Activated CD4-positive, alpha-beta T cell treated with anti-CD3 and anti-CD28 coated beads for 4 hours (primary cell): Measurements from ENCODE around the gene ADAT3.
A peak's percentile ranks its signal among the peaks of the same experiment; 100 is the strongest.
"Not testable (repeated sequence)": the region's sequence is repeated elsewhere in the genome, so short reads cannot be mapped to it uniquely, and the experiment has no call there.

Experiments used
- DNase-seq, 2 donors: peaks; one replicate each; pipeline ENCODE4 v3.0.0-alpha.2; 2020

Gene ADAT3

DNA sequence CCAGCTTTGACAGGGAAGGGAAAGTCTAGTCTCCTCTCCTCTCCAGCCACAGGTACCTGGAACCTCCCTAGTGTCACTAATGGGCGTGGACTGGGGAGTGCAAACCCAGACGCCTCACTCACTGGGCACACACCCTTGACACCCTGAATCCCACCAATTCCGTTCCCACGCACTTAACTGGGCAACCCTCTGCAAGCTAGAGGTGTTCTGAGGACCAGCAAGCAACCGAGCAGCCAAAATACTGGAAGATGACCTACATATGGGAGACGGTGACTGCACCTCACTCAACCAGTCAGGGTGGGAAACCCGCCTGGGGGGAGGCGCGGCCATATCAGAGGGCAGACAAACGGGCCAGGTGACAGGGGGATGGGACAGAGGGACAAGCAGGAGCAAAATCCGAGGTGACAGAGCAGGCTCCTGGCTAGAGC, 20.9 kb upstream of the ADAT3 start:
- peak; percentile 29 to 62 for DNase-seq

DNA sequence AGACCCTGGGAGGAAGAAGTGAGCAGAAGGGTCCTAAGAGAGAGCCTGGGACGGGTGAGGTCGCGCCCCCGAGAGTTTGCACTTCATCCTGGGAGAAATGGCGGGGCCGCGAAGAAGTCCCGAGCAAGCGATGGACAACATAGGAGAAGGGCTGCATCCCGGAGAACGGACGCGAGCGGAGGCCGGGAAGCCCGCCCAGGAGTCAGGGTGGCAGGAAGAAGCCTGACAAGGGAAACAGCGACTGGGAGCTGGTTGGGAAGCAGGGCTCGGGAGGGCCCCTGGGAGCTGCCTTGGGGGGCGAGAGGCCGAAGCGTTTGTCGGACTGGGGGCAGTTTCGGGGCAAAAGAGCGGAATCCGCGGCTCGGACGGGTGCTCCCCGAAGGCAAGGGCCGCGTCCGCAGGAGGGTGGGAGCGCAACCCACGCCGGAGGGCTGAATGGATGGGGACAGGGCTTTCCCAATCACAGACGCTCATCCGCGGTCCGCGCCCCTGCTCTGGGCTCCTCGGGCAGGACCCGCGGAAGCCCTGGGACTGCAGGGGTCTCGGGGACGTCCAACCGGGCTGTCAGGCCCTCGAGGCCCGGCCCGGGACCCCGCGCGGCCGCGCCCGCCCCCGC, 20.4 kb upstream of the ADAT3 start:
- DNase-seq, result no peak

DNA sequence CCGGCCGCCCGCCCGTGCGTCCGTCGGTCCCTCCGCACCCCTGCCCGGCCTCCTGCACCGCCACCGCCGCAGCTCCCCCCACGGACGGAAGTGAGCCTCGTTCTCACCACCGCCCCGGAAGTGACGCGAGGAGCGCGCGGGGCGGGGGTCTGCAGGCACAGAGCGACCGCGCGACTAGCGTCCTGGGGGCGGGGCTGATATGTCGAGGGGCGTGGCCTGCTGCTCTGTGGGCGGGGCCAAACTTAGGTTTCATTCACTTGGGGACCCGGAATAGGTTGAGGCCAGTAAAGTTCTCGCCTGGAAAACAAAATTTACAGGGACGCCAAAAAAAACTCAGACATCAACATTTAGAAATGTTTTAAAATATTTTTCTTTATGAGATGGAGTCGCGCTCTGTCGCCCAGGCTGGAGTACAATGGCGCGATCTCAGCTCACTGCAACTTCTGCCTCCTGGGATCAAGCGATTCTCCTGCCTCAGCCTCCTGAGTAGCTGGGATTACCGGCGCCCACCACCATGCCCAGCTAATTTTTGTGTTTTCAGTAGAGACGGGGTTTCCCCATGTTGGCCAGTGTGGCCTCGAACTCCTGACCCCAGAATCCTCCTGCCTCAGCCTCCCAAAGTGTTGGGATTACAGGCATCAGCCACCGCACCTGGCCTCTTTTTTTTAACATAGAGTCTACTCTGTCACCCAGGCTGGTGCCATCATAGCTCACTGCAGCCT, 19.6 kb upstream of the ADAT3 start, which contains the start of gene ABHD17A:
TSS of gene ABHD17A (minus strand) at position 99 of the 722 bp plus-strand sequence. CDS start 3,930 bp downstream, outside the sequence.
- DNase-seq, result peak; percentile 93 to 95

DNA sequence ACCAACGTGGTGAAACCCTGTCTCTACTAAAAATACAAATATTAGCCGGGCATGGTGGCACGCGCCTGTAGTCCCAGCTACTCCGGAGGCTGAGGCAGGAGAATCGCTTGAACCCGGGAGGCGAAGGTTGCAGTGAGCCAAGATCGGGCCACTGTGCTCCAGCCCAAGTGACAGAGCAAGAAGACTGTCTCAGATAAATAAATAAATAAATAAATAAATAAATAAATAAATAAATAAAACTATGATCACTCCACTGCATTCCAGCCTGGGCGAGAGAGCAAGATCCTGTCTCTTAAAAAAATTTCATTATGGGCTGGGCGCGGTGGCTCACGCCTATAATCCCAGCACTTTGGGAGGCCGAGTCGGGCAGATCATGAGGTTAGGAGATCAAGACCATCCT, 18.8 kb upstream of the ADAT3 start:
- not testable (repeated sequence) for DNase-seq

DNA sequence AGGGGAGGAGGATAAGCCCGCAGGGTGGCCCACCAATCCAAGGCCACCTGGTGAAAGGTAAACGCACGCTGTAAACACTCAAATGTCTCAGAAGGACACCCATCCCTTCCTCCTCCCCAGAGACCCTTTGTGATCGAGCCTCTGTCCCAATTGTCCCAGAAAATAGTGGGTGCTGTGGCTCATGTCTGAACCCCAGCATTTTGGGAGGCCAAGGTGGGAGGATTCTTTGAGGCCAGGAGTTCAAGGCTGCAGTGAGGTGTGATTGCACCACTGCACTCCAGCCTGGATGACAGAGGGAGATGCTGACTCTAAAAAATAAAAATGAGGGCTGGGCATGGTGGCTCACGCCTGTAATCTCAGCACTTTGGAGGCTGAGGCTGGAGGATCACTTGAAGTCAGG, 16.8 kb upstream of the ADAT3 start:
- no peak for DNase-seq

DNA sequence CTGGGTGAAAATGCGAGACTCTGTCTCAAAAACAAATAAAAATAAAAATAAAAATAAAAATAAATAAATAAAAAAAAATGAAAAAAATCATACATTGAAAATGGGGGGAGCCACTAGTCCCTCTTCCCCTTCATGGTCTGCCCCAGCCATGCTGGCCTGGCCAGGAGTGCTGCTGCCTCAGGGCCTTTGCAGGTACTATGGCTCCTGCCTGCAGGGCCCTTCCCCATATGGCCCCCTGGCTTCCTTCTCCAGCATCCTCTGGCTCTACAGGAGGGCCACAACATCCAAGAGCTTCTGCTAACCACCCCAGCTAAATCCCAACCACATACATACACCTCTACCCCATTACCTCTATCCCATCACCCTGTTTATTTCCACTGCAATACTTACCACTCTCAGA, 15.3 kb upstream of the ADAT3 start:
- no peak for DNase-seq

DNA sequence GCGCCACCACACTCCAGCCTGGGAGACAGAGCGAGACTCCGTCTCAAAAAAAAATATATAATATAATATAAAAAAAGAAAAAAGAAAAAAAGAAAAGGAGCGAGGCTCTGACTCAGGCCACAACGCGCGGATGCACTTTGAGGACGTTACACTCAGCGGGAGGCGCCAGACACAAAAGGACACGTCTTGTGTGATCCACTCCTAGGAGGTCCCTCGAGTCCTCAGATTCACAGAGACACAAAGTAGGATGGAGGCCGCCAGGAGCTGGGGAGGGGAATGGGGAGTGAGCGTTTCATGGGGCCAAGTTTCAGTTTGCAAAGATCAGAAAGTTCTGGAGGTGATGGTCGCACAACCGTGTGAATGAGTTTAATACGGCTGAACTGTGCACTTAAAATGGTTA, 11.4 kb upstream of the ADAT3 start:
- DNase-seq, result no peak

DNA sequence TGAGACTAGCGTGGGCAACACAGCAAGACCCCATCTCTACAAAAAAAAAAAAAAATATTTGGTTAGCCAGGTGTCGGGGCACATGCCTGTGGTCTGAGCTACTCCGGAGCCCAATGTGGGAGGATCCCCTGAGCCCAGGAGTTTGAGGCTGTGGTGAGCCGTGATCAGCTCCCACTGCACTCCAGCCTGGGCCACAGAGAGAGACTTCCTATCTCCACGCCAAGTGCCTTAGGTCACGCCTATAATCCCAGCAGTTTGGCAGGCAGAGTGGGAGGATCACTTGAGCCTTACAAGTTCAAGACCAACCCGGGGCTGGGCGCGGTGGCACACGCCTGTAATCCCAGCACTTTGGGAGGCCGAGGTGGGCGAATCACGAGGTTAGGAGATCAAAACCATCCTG, 8.7 kb upstream of the ADAT3 start:
- DNase-seq, result no peak

DNA sequence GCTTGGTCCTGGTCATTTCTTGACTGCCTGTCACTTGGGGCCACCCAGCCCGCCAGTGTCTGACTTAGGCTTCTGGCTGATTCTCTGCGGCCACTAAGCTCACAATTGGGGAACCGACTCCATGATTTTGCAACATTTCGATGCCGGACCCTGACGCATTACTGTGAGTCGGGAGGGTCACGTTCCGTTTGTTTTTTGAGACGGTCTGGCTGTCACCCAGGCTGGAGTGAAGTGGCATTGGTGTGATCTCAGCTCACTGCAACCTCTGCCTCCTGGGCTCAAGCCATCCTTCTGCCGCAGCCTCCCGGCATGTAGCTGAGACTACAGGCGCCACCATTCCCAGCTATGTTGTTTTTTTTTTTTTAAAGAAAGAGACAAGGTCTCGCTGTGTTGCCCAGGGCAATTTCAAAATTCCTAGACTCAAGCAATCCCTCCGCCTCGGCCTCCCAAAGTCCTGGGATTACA, 3.2 kb upstream of the ADAT3 start:
- DNase-seq, result no peak

DNA sequence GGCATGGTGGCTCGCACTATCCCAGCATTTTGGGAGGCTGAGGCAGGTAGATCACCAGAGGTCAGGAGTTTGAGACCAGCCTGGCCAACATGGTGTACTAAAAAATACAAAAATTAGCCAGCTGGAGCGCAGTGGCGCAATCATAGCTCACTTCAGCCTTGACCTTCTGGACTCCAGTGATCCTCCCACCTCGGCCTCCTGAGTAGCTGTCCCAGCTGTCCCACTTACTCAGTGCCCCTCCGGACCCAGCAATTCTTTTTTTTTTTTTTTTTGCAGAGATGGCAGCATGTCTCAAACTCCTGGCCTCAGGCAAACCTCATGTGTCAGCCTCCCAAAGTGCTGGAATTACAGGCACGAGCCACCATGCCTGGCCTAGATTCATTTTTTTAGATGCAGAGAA, 2.3 kb upstream of the ADAT3 start:
- DNase-seq, result no peak

DNA sequence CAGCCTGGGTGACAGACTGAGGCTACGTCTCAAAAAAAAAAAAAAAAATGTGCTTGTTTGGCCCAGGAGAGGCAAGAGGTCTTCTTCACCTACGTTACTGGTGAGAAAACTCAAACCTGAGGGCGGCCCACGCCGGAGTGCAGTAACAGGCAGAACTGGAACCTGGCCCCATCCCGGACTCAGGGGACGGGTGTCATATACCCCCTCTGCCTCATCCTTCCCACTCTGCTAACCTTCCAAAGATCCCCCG, 414 bp upstream of the ADAT3 start:
- no peak for DNase-seq

DNA sequence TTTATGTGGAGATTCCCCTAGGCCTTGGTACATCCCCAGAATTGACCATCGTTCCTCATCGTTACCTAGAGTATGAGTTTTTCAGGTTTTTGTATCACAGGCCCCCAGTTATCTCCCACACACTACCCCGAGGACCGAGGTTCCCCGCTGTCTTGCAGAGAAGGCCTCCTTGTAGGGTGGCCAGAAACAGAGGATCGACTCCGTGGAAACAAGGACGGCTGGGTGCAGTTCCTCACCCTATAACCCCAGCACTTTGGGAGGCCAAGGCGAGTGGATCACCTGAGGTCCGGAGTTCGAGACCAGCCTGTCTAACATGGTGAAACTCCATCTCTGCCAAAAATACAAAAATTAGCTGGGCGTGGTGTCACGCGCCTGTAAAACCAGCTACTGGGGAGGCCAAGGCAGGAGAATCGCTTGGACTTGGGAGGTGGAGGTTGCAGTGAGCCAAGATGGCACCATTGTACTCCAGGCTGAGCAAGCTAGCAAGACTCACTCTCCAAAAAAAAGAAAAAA, 720 bp downstream of the ADAT3 start:
- DNase-seq, result no peak

DNA sequence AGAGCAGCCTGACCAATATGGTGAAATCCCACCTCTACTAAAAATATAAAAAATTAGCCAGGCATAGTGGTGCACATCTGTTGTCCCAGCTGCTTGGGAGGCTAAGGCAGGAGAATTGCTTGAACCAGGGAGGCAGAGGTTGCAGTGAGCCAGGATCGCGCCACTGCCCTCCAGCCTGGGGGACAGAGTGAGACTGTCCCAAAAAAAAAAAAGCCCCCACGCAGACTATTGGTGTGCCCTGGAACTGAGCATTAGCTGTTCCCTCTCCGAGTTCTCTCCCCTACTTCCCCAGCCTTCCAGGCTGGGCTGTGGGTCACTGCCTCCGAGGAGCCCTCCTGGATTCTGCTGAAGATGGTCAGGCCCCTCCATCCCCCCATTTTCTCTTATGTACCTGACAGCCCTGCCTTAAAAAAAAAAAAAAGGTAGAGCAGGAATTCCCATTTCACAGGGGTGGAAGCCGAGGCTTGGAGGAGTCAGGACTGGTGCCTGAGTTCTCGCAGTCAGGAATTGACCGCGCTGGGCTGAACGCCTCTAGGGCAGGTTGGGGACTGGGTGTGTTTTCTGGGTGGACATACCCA, 1.9 kb downstream of the ADAT3 start:
- no peak for DNase-seq

DNA sequence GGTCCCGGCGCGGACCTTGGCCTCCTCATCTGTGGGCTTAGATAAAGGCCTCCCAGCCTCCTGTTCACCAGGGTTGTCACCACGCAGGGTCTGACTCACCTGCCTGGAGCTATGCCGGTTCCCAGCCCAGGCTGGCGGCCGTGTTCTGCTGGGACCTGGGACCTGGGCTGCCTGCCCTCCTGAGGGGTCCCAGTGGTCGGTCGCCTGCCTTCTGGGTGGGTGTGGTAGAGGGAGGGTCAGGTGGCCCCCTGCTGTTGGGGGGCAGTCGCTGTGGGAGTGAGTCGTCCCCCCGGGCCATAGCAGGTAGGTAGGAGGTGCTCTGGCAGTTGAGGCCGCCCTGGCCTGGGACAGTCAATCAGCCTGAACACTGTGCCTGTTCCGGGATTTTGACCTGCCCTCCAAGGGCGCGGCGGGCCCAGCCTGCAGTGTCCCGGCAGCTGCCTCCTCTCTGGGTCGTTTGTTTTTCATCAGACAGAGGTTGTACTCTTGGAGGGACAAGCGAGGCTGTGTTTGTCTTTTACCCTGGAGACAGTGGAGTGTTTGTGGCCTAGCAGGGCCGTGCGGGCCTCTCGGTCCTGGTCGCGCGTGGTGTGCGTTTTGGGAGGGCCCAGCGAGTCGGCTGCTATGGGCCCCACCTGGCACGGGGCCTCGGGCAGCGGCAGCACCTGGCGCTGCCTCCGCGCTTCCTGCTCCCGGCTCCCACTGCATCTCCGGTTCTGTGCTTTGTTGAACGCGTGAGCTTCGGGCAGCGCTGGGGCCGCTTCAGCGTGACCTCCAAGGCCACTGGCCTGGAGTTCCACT, 2.6 kb downstream of the ADAT3 start:
- no peak for DNase-seq

DNA sequence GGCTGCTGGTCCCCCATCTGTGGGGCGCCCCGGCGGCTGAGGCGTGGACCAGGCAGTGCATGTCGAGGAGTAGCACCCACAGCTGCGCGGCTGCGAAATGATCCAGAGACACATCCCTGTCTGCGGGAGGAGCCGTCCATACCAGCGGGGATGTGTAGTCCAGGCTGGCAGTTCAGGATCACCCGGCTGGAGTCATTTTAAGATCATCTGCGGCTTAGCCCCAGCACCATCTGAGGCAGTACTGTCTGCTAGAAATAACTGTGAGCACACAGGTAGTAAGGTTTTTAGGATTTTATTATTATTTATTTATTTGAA, 3.1 kb downstream of the ADAT3 start:
- DNase-seq, result no peak

DNA sequence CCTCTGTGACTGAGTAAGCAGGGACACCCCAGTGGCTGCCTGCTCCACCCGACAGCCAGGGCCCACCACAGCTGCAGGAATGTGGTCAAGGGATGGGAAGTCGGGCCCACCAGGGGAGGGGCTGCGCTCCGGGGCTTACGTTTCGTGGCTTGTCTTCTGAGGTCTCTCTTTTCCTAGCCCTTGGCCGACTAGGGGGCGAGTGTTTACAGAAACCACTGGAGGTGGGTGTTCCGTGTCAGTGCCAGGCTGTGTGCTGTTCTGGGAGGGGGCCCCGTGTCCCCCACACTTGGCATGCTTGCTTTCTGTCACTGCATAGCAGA, 4.5 kb downstream of the ADAT3 start:
- no peak for DNase-seq

DNA sequence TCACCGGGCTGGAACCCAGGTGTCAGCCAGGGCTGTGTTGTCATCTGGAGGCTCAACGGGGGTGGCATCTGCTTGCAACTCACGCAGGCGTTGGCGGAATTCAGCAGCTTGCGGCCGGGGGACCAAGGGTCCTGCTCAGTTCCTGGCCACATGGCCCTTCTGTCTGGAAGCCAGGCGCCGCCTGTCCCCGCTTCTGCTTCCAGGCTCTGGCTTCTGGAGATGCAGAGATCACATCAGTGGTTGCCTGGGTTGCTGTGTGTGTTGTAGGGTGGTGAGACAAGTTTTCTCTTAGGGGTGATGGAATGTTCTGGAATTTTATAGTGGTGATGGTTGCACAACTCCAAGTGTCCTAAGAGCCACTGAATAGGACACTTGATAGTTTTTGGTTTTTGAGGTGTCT, 5.0 kb downstream of the ADAT3 start:
- no peak for DNase-seq

DNA sequence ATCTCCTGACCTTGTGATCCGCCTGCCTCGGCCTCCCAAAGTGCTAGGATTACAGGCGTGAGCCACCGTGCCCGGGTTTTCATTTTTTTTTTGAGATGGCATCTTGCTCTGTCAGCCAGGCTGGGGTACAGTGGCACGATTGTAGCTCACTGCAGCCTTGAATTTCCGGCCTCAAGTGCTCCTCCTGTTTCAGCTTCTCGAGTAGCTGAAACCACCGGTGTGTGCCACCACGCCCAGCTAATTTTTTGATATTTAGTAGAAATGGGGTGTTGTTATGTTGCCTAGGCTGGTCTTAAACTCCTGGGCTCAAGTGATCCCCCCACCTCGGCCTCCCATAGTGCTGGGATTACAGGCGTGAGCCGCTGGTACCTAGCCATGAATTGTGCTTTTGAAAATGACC, 5.9 kb downstream of the ADAT3 start:
- DNase-seq, result peak in 1 of 2 donors; percentile 41

DNA sequence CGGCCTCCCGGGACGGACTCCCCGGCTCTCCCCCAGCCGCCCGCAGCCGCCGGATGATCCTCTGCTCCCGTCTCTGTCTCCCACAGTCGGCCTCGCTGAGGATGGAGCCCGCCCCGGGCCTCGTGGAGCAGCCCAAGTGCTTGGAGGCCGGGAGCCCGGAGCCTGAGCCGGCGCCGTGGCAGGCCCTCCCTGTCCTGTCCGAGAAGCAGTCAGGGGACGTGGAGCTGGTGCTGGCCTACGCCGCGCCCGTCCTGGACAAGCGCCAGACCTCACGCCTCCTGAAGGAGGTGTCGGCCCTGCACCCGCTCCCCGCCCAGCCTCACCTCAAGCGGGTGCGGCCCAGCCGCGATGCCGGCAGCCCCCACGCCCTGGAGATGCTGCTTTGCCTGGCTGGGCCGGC, 6.8 kb downstream of the ADAT3 start:
- no peak for DNase-seq

DNA sequence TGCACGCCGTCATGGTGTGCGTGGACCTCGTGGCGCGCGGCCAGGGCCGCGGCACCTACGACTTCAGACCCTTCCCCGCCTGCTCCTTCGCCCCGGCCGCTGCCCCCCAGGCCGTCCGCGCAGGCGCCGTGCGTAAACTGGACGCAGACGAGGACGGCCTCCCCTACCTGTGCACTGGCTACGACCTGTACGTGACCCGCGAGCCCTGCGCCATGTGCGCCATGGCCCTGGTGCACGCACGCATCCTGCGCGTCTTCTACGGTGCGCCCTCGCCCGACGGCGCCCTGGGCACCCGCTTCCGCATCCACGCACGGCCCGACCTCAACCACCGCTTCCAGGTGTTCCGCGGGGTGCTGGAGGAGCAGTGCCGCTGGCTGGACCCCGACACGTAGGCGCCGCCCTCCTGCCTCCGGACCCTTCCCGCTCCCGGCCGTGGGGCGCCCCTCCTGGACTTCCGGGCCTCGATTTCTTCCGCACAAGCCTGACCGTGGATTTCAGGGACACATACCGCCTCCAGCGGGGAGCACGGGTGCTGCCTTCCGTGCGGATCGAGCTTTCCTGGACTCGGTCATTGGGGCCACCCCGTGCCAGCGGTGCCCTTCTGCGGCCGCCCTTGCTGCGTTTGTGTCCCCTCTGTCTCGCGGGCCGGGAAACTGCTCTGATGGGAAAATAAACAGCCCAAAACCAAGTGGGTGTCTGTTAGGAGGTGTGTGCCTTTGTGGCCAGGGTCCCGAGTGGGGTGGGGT, 7.7 kb downstream of the ADAT3 start:
- DNase-seq, result no peak

DNA sequence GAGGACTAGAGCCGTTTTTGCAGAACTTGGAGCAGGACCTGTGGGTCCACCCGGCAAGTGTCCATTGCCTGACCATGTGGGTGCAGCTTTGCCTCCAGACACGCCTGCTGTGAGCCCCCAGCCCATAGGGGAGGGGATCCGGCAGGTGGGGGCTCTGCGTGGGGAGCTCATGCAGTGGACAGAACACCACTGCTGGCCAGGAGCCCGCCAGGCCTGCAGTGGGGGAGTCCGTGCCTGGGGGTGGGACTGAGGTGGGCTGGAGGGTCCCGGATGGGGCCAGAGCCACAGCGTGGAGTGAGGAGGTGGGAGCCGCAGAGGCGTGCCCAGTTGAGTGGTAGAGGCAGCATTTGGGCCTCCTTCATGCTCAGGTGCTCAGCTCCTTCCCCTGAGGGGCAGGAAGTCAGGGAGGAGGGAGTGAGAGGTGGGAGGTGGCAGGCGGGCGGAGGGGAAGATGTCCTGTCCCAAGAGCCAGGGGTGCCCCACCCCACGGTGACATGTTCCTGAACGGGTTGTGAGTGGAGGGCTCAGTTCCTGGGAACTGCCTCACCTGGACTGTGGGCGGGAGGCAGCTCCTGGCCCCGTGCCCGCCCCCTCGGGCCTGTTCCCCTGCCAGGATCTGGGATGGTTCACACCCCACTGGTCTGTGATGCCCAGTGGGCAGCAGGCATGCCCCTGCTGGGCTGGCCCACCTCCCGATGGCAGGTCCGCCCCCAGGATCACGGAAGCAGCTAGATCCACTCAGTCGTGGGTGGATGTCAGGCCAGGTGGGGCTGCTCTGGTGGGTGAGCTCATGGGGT, 8.8 kb downstream of the ADAT3 start:
- no peak for DNase-seq

DNA sequence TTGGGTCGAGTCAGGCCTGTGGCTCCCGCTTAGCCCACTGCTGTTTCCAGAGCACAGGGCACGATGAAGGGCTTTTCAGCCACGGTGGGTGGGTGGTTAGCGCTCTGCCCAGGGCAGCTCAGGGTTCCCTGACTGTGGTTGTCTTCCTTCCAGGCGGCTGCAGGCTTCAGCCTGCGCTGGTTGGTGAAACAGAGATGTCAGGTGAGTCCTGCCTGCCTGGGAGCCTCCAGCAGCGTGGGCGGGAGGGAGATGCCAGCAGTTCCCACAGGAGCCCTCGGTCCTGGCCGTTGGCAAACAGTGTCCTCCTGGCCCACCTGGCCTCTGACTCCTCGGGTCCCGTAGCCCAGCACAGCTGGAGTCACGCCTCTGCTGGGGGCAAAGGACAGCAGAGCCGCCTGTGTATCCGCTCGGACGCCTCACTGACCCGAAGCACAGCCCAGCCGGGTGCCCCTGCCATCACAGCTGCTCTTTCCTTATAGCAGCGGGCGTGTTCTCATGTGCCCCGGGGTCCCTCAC, 9.7 kb downstream of the ADAT3 start:
- no peak for DNase-seq
